NK-92 treated with Interleukin-12 subunit alpha and Interleukin-12 subunit beta, amount 100 ng/mL, for 24 hours (cell line): ENCODE data around the gene EIF5.
A peak's percentile ranks its signal among the peaks of the same experiment; 100 is the strongest.

Experiments
- DNase-seq: peaks from one replicate; lab custom pipeline; 2025; lab: John Stamatoyannopoulos, UW

EIF5 gene

GRCh38 chr14:103333754-103334643 lies at the start of gene EIF5:
TSS of gene EIF5 (plus strand) at chr14:103334237. CDS start at chr14:103335861, 1,624 bp downstream.
- peak; percentile 99 for DNase-seq

GRCh38 chr14:103284574-103285467 lies 49.2 kb upstream of the EIF5 start:
- no peak for DNase-seq

- DNase-seq = no peak
Measured at GRCh38 chr14:103286460-103286859, 47.6 kb upstream of the EIF5 start.

GRCh38 chr14:103286968-103287850 lies 46.8 kb upstream of the EIF5 start:
- no peak for DNase-seq

- no peak for DNase-seq
Measured at GRCh38 chr14:103288076-103288766, 45.8 kb upstream of the EIF5 start.

- DNase-seq = no peak
Measured at GRCh38 chr14:103290056-103290455, 44.0 kb upstream of the EIF5 start.

- no peak for DNase-seq
Measured at GRCh38 chr14:103290494-103290893, 43.5 kb upstream of the EIF5 start.

GRCh38 chr14:103290961-103291360 lies 43.1 kb upstream of the EIF5 start:
- DNase-seq = no peak

- DNase-seq = peak; percentile 41
Measured at GRCh38 chr14:103292426-103293374, 41.3 kb upstream of the EIF5 start.

- no peak for DNase-seq
Measured at GRCh38 chr14:103293465-103293864, 40.6 kb upstream of the EIF5 start.

- no peak for DNase-seq
Measured at GRCh38 chr14:103294091-103294490, 39.9 kb upstream of the EIF5 start.

GRCh38 chr14:103296007-103296406 lies 38.0 kb upstream of the EIF5 start:
- no peak for DNase-seq

GRCh38 chr14:103296987-103297386 lies 37.0 kb upstream of the EIF5 start:
- no peak for DNase-seq

- no peak for DNase-seq
Measured at GRCh38 chr14:103298620-103299019, 35.4 kb upstream of the EIF5 start.

GRCh38 chr14:103301512-103302354 lies 32.3 kb upstream of the EIF5 start:
- no peak for DNase-seq

- no peak for DNase-seq
Measured at GRCh38 chr14:103302966-103303365, 31.1 kb upstream of the EIF5 start.

GRCh38 chr14:103304706-103305105 lies 29.3 kb upstream of the EIF5 start:
- DNase-seq = no peak

- no peak for DNase-seq
Measured at GRCh38 chr14:103308717-103309616, 25.1 kb upstream of the EIF5 start.
